Lower lobe of right lung (tissue), 2 donors: Measurements from ENCODE around the gene BORCS8. TPM values are rescaled to one million over a fixed set of nuclear protein-coding genes. Genes with fewer than 3 reads are reported as not detected.
"Not testable (repeated sequence)": the region's sequence is repeated elsewhere in the genome, so short reads cannot be mapped to it uniquely, and the experiment has no call there.

Experiments used
- ATAC-seq, 2 donors: fragments of 200-7000 bp; cut with Tn5 transposase; one replicate each; pipeline ENCODE4 v1.9.1; 2020 to 2022; ENCODE audit warnings: mild to moderate bottlenecking in 2 of 2, moderate library complexity in 2 of 2
- DNase-seq: peaks from one replicate; pipeline ENCODE4 v3.0.0-alpha.2; 2020
- H3K27ac ChIP-seq: fragments of 200-600 bp; one replicate; pipeline ENCODE4 v1.8.0; 2022
- H3K27me3 ChIP-seq: fragments of 200-600 bp; one replicate; pipeline ENCODE4 v1.8.0; 2022; ENCODE audit warnings: low read depth
- H3K36me3 ChIP-seq: fragments of 200-600 bp; one replicate; pipeline ENCODE4 v1.8.0; 2022; ENCODE audit warnings: mild to moderate bottlenecking
- H3K4me1 ChIP-seq: fragments of 200-600 bp; one replicate; pipeline ENCODE4 v1.8.0; 2022
- H3K4me3 ChIP-seq: fragments of 200-600 bp; one replicate; pipeline ENCODE4 v1.8.0; 2022; ENCODE audit warnings: mild to moderate bottlenecking
- H3K9me3 ChIP-seq: fragments of 200-600 bp; one replicate; pipeline ENCODE4 v1.8.0; 2022
- CTCF ChIP-seq: fragments of 200-600 bp; IDR thresholded peaks from one replicate; pipeline ENCODE4 v1.8.0; 2022; ENCODE audit warnings: antibody characterized with exemption, mild to moderate bottlenecking
- intact Hi-C: fragments of 100-400 bp; cut with DNase I; formaldehyde crosslinking; loops from one replicate; pipeline ENCODE4 v1.11.0; 2022
- total RNA-seq: library from RNA; stranded (reverse); fragmentation: NEBNext Ultra II Directional; extraction: Animal tissue kit (Norgen Biotek cat#: 25700); gene quantifications from one replicate; pipeline ENCODE4 v1.2.1, GENCODE V29; 2021
- donor health status: DM: no; HTN: yes; CAD: no; lungs with severe emphysema.

Gene BORCS8
- total RNA-seq, 1 donor from 2014 or later, result 29.4 TPM

- DNase-seq (no peak), ATAC-seq (no peak)
- H3K4me3 ChIP-seq, result no peak overlapping the region
- no peak for TF ChIP-seq CTCF
- no peaks in the 10 kb centered on the region for H3K9me3 ChIP-seq
- H3K4me1 ChIP-seq, result peaks cover 10% of the 10 kb centered on the region
- H3K27ac ChIP-seq, result no peak overlapping the region
- H3K27me3 ChIP-seq, result peaks cover 41% of the 10 kb centered on the region
- no peaks in the 10 kb centered on the region for H3K36me3 ChIP-seq
- intact Hi-C loops, result no loop called here
Measured at GRCh38 chr19:19223060-19223459, 31.1 kb upstream of the BORCS8 start.

GRCh38 chr19:19221000-19221399 lies 29.0 kb upstream of the BORCS8 start:
- H3K4me1 ChIP-seq, intact Hi-C loops, ATAC-seq, H3K36me3 ChIP-seq, H3K27ac ChIP-seq, H3K4me3 ChIP-seq, DNase-seq, H3K9me3 ChIP-seq: not testable (repeated sequence)
- peaks cover 32% of the 10 kb centered on the region for H3K27me3 ChIP-seq

GRCh38 chr19:19218911-19219310 lies 27.0 kb upstream of the BORCS8 start:
- no peak overlapping the region for H3K27ac ChIP-seq
- no peak for TF ChIP-seq CTCF
- peaks cover 28% of the 10 kb centered on the region for H3K27me3 ChIP-seq
- intact Hi-C loops, result no loop called here
- DNase-seq (no peak), ATAC-seq (no peak)
- no peaks in the 10 kb centered on the region for H3K9me3 ChIP-seq
- H3K4me1 ChIP-seq, result no peaks in the 10 kb centered on the region
- no peak overlapping the region for H3K4me3 ChIP-seq
- H3K36me3 ChIP-seq, result no peaks in the 10 kb centered on the region

GRCh38 chr19:19217099-19217498 lies 25.1 kb upstream of the BORCS8 start:
- no peak for TF ChIP-seq CTCF

GRCh38 chr19:19215792-19216191 lies 23.8 kb upstream of the BORCS8 start:
- Histone ChIP-seq H3K9me3 (no peaks in the 10 kb centered on the region), H3K27ac (no peak overlapping the region), H3K4me3 (no peak overlapping the region), H3K36me3 (no peaks in the 10 kb centered on the region), H3K4me1 (no peaks in the 10 kb centered on the region), H3K27me3 (peaks cover 46% of the 10 kb centered on the region)
- ATAC-seq, result no peak
- intact Hi-C loops, result no loop called here
- no peak for TF ChIP-seq CTCF
- DNase-seq, result no peak

More at GRCh38 chr19:19217099-19217498, 25.1 kb upstream of the BORCS8 start:
- Histone ChIP-seq H3K4me3 (no peak overlapping the region), H3K4me1 (no peaks in the 10 kb centered on the region), H3K36me3 (no peaks in the 10 kb centered on the region), H3K27ac (no peak overlapping the region), H3K27me3 (peaks cover 33% of the 10 kb centered on the region), H3K9me3 (no peaks in the 10 kb centered on the region)
- ATAC-seq, result no peak
- intact Hi-C loops, result no loop called here
- DNase-seq, result no peak

GRCh38 chr19:19214892-19215291 lies 22.9 kb upstream of the BORCS8 start:
- peak in 1 of 2 donors; percentile 53 for ATAC-seq
- no peak for TF ChIP-seq CTCF
- DNase-seq, result no peak

More at GRCh38 chr19:19214892-19215291, 22.9 kb upstream of the BORCS8 start:
- Histone ChIP-seq H3K4me3 (no peak overlapping the region), H3K36me3 (no peaks in the 10 kb centered on the region), H3K27ac (no peak overlapping the region), H3K4me1 (no peaks in the 10 kb centered on the region), H3K27me3 (peaks cover 53% of the 10 kb centered on the region), H3K9me3 (no peaks in the 10 kb centered on the region)
- intact Hi-C loops, result no loop called here
